Fibroblast of pulmonary artery (primary cell): Measurements from ENCODE around the gene NME9.

Source experiments
- DNase-seq: peaks from one replicate; pipeline ENCODE4 v3.0.0-alpha.2; 2010; ENCODE audit warnings: low read depth
- H3K4me3 ChIP-seq: replicated peaks from 2 replicates; pipeline ENCODE4 v1.5.1; 2011; ENCODE audit warnings: low read depth, mild to moderate bottlenecking, control low read depth, low read length, moderate library complexity
- TF ChIP-seq, protein P1 (sequence below): IDR thresholded peaks from 2 replicates; pipeline ENCODE4 v1.5.1; 2011; ENCODE audit warnings: mild to moderate bottlenecking, control low read depth, low read length, inconsistent platforms; ENCODE audit errors: missing control alignments

The NME9 gene

DNA sequence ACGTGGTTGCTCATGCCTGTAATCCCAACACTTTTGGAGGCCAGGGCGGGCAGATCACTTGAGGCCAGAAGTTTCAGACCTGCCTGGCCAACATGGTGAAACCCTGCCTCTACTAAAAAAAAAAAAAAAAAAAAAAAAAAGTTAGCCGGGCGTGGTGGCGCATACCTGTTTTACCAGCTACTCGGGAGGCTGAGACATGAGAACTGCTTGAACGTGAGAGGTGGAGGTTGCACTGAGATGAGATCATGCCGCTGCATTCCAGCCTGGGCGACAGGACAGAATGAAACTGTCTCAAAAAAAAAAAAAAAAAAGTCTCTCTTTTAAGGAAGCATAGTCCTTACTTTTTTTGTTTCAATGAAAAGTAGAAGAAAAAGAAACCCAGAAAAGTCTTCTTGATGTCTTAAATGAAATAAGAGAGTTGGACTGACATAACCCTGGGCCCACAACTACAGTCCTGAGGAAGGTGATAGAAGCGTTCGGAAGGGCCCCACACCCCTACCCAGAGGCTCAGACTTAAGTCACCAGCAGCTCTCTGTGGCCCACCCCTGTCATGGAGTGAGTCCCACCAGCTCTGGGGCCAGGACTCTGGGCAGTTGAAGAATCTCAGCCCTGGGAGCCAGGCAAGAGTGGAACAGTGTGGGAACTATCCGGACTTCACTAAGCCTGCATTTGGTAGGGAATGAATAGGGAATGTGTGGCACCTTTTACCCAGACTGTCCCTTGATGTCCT is 2.6 kb downstream of the NME9 start:
- no peak overlapping the region for H3K4me3 ChIP-seq
- no peak for DNase-seq
- TF ChIP-seq, protein P1, sequence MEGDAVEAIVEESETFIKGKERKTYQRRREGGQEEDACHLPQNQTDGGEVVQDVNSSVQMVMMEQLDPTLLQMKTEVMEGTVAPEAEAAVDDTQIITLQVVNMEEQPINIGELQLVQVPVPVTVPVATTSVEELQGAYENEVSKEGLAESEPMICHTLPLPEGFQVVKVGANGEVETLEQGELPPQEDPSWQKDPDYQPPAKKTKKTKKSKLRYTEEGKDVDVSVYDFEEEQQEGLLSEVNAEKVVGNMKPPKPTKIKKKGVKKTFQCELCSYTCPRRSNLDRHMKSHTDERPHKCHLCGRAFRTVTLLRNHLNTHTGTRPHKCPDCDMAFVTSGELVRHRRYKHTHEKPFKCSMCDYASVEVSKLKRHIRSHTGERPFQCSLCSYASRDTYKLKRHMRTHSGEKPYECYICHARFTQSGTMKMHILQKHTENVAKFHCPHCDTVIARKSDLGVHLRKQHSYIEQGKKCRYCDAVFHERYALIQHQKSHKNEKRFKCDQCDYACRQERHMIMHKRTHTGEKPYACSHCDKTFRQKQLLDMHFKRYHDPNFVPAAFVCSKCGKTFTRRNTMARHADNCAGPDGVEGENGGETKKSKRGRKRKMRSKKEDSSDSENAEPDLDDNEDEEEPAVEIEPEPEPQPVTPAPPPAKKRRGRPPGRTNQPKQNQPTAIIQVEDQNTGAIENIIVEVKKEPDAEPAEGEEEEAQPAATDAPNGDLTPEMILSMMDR = no peak

DNA sequence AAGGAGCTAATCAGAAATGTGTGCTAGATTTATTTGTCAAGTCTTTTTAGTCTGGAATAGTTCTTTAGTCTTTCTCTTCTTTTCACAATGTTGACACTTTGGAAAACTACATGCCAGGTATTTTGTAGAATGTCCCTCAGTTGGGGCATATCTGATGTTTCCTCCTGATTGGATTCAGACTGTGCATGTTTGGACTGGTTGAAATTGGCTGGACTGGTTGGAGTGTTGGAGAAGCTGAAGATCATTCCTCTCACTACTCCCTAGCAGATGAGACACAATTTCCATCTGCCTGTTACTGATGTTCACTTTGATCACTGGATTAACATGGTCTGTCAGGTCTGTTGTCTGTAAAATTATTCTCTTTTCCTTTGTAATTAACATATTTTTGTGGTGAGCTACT is 3.7 kb downstream of the NME9 start:
- H3K4me3 ChIP-seq = no peak overlapping the region
- no peak for DNase-seq
- TF ChIP-seq, protein P1 = no peak

DNA sequence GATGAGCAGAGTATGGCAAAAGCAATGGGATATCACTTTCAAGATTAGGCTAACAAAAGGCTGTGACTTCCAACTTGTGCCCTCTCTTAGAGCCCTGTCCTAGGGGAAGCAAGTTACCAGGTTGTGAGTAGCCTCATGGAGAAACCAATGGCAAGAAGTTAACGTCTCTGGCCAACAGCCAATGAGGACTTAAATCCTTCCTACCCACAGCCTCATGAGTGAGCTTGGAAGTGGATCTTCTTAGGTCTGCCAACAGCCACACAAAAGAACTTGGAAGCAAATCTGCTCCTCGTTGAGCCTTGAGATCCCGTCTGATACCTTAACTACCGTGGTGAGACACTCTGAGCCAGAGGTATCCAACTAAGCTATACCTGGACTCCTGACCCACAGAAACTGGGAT is 5.7 kb downstream of the NME9 start:
- TF ChIP-seq, protein P1 = no peak
- no peak overlapping the region for H3K4me3 ChIP-seq
- DNase-seq = no peak

DNA sequence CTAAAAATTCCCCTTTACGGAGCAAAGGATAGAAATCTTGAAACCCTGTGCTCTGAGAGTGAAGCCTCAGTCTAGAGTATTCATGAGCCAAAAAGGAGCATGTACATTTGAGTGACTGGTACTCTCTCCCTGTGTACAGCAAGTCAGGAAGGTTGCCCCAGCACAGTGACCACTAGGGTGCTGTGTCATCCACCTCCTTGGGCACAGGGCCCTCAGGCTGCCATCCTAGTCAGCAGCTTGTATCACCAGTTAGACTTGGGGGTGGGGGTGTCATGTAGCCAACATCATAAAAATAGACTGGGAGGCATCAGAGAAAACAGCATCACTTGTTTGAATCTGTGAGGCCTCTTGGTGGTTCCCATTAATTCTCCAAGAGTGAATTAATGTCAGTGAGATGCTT is 12.0 kb downstream of the NME9 start:
- TF ChIP-seq, protein P1 = no peak
- no peak for DNase-seq
- H3K4me3 ChIP-seq = no peak overlapping the region

DNA sequence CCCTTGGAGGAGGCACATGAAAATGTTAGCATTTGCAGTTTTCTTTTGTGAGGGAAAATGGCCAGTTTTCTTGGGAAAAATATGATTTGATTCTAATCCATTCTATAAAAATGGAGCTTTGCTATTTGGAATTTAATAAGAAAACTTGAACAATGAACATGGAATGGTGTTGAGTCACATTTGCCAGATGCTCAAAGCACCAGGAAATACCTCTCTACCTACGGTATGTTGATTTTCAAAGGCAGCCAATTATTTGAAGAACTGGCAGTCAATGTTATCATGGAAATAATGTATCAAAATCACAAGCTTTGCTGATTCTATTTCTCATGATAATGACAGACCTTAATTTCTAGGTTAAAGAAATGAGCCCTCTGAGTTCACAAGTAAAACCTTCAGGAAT is 14.9 kb downstream of the NME9 start:
- TF ChIP-seq, protein P1 = no peak
- peak; percentile 78 for DNase-seq
- H3K4me3 ChIP-seq = no peak overlapping the region

DNA sequence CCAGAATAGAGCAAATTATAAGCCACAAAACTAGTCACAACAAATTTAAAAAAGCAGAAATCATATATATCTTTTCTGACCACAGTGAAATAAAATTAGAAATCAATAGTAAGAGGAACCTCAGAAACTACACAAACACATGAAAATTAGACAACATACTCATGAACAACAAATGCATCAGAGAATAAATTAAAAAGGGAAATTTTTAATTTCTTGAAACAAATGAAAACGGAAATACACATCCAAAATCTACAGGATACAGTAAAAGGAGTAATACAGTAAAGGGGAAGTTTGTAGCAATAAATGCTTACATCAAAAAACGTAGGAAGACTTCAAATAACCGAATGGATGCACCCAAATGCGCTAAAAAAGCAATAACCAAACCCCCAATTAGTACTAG is 19.2 kb downstream of the NME9 start:
- H3K4me3 ChIP-seq = no peak overlapping the region
- DNase-seq = no peak
- TF ChIP-seq, protein P1 = no peak

DNA sequence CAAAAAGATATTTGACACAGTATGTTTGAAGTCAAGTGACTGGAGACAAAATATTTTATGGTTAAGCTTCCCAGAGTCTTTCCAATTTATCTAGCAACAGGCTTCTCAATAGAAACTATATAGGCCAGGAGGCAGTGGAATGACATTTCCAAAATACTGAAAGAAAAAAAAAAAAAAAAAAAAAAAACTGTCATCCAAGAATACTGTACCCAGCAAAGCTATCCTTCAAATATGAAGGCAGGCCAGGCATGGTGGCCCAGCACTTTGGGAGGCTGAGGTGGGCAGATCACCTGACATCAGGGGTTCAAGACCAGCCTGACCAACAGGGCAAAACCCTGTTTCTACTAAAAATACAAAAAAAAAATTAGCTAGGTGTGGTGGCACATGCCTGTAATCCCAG is 20.9 kb downstream of the NME9 start:
- H3K4me3 ChIP-seq = no peak overlapping the region
- no peak for DNase-seq
- TF ChIP-seq, protein P1 = no peak
